Measurements from ENCODE around the gene ROBO2.

DNA sequence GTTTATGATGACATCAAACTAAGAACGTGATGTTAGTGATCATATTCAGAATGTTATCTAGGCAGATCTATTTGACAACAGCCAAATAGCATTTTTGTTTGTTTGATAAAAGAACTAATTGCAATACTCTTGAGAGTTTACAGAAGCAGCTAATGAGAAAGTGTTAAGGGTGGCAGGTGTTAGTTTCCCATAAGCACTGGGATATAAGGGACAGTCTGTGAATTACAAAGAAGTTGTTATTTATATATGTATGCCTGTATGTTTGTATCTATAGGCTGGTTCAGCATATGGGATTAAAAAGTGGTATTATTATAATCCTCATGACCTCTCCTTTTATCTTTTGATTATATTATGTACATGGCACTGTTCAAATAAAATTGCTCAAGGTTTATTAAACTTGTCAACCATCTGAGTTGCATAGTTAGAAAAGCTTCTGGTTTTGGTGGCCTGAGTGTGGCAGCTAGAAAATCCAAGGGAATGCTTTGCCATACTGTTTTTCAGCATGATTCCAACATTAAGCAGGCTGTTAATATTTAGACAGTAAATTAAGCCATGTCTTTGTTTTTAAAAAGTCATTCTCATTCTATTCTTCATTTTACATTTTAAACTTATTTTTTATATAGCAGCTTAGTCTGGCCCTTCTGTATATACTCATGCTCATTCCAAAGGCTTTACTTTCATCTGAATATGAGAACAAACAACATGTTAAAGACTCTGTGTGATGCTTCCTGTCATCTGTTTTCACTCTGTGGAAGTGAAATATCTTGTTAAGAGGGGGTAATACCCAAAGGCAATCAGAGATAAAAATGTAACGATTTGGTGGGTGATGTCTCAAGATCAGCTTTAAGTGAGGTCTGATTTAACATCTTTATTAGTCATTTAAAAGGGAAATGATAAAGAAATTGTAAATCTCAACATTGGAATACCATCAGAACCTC is 13.1 kb downstream of the ROBO2 start:
- TF ChIP-seq, protein P1, sequence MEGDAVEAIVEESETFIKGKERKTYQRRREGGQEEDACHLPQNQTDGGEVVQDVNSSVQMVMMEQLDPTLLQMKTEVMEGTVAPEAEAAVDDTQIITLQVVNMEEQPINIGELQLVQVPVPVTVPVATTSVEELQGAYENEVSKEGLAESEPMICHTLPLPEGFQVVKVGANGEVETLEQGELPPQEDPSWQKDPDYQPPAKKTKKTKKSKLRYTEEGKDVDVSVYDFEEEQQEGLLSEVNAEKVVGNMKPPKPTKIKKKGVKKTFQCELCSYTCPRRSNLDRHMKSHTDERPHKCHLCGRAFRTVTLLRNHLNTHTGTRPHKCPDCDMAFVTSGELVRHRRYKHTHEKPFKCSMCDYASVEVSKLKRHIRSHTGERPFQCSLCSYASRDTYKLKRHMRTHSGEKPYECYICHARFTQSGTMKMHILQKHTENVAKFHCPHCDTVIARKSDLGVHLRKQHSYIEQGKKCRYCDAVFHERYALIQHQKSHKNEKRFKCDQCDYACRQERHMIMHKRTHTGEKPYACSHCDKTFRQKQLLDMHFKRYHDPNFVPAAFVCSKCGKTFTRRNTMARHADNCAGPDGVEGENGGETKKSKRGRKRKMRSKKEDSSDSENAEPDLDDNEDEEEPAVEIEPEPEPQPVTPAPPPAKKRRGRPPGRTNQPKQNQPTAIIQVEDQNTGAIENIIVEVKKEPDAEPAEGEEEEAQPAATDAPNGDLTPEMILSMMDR (conservative IDR thresholded peaks at IDR 0.05 in 1 of 2, IDR thresholded peaks at IDR 0.05 in 1 of 2; ENCODE audit: extremely low read depth in 1 of 2, insufficient read depth in 1 of 2, low read depth in 1 of 2, low read length in 2 of 2), result no peak
- no peak for TF ChIP-seq EZH2 (IDR thresholded peaks at IDR 0.05; ENCODE audit: borderline replicate concordance, low read length)
